Ishikawa (cell line): Measurements from ENCODE around the gene EXOSC9.

Source experiments
- CEBPB ChIP-seq: IDR thresholded peaks from 2 replicates; pipeline ENCODE4 v1.6.1; 2012
- CREB1 ChIP-seq: IDR thresholded peaks from 2 replicates; pipeline ENCODE4 v1.6.1; 2012; ENCODE audit warnings: low read depth
- EGR1 ChIP-seq: IDR thresholded peaks from 2 replicates; pipeline ENCODE4 v1.6.1; 2012
- FOXM1 ChIP-seq: IDR thresholded peaks from 2 replicates; pipeline ENCODE4 v1.6.1; 2012; ENCODE audit warnings: low read depth, borderline replicate concordance
- MAX ChIP-seq: IDR thresholded peaks from 2 replicates; pipeline ENCODE4 v1.6.1; 2012
- NFIC ChIP-seq: IDR thresholded peaks from 2 replicates; pipeline ENCODE4 v1.6.1; 2012
- RAD21 ChIP-seq: IDR thresholded peaks from 2 replicates; pipeline ENCODE4 v1.6.1; 2012; ENCODE audit warnings: low read depth
- REST ChIP-seq: IDR thresholded peaks from 2 replicates; pipeline ENCODE4 v1.6.1; 2012; ENCODE audit warnings: low read depth, mild to moderate bottlenecking
- TAF1 ChIP-seq: IDR thresholded peaks from 2 replicates; pipeline ENCODE4 v1.6.1; 2012; ENCODE audit warnings: low read depth, mild to moderate bottlenecking
- TCF12 ChIP-seq: IDR thresholded peaks from 2 replicates; pipeline ENCODE4 v1.6.1; 2012; ENCODE audit warnings: low read depth
- TEAD4 ChIP-seq: IDR thresholded peaks from 2 replicates; pipeline ENCODE4 v1.6.1; 2012
- USF1 ChIP-seq: IDR thresholded peaks from 2 replicates; pipeline ENCODE4 v1.6.1; 2012
- YY1 ChIP-seq: IDR thresholded peaks from 2 replicates; pipeline ENCODE4 v1.6.1; 2012; ENCODE audit warnings: low read depth
- ZBTB7A ChIP-seq: IDR thresholded peaks from 2 replicates; pipeline ENCODE4 v1.6.1; 2012; ENCODE audit warnings: low read depth

- TF ChIP-seq CREB1 (no peak), YY1 (no peak), USF1 (no peak), EGR1 (no peak), REST (no peak), FOXM1 (no peak), TCF12 (no peak), CEBPB (no peak), MAX (no peak), NFIC (no peak), TAF1 (no peak), TEAD4 (no peak), RAD21 (no peak), ZBTB7A (no peak)
These were observed 62.7 kb downstream of the EXOSC9 start for GRCh38 chr4:121863799-121864198.
